Fibroblast of peridontal ligament (primary cell): ENCODE data around the gene SRRT.
"Not testable (repeated sequence)": the region's sequence is repeated elsewhere in the genome, so short reads cannot be mapped to it uniquely, and the experiment has no call there.

Experiments
- DNase-seq: peaks from one replicate; pipeline ENCODE4 v3.0.0-alpha.2; 2010; ENCODE audit errors: extremely low read depth

SRRT gene

DNA sequence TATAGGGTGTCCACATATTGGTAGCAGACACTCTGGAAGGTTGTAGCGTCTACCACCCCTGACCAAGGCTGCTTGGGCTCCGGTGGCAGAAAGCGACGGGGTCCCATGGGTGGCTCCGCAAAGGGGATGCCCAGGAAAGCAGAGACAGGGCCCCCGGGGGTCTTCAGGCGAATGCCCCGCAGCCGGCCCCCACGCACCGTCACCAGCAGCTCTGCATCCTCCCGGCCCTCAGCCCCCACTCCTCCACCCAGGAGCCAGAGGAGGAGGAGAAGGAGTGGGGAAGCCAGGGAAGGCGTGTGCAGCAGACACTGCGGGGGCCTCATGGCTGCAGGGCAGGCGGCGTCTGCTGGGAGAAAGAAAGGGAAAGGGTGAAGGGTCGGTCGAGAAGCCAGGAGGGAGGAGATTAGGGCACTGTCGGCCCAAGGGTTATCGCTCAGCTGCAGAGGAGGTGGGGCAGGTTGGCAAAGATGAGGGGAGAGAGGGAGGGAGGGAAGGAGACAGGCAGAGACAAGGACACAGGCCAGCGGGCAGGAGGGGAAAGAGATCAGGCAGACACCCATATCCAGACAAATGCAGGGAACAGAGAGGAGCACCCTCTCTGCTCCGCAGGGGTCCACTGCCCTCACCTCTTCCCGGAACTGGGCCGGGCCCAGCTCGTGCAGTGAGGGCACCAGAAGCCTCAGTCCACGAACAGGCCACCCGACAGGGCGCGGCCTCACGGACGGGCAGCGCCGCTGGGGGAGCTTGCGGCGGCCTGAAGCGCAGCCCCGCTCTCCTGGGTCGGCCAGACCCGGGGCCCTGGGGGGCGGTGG is 19.2 kb downstream of the SRRT start:
- DNase-seq: no peak

DNA sequence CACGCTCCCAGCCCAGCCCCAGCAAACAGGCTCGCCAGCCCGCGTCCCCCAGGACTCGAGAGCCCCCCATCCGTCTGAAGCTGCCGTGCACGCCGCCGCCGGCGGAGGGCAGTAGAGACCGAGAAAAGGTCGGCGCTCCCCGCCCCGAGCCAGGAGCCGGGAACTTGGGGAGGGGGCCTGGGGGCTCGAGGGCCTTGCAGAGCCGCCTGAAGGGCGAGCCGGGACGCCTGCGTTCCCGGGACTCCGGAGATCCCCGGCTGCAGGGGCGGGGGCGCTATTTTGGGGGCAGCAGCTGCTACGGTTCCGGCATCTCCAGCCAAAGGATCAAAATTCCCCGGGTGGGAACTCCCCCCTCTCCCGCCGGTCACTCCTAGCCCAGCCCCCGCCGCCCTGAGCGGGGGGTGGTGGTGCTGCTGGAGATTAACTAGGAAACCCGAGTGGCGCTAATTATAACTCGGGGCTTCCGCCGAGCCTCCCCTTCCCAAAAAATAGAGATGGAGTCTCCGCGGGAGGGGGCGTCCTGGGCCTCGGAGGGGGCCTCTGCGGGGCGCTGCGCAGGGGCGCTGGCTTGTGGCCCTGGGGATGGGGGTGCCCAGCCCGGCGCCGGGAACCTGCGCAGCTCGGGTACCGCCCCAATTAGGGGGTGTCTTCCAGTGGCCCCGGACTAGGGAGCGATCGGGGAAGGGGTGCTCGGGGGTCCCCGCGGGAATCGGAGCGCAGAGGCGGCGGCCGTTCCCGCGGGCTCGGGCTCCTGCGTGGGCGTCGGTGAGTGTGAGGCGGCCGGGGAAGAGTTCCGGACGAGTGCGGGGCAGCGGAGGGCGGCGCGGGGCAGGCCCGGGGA is 20.2 kb downstream of the SRRT start:
- DNase-seq: no peak

DNA sequence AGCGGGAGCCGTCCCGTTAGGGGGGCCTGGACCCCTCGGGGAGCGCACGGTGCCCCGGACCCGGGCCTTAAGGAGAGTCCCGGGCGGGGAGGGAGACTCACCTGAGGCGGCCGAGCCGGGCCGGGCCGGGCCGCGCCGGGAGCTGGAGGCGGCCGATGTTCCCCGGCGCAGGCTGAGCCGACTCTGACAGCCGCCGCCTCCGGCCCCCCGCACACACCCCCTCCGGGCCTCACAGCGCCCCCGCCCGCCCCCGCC is 20.7 kb downstream of the SRRT start, which contains the start of gene ACHE:
Gene ACHE (minus strand): TSS at position 188 of the 255 bp plus-strand sequence. CDS start 1,656 bp downstream, outside the sequence.
- no peak for DNase-seq

DNA sequence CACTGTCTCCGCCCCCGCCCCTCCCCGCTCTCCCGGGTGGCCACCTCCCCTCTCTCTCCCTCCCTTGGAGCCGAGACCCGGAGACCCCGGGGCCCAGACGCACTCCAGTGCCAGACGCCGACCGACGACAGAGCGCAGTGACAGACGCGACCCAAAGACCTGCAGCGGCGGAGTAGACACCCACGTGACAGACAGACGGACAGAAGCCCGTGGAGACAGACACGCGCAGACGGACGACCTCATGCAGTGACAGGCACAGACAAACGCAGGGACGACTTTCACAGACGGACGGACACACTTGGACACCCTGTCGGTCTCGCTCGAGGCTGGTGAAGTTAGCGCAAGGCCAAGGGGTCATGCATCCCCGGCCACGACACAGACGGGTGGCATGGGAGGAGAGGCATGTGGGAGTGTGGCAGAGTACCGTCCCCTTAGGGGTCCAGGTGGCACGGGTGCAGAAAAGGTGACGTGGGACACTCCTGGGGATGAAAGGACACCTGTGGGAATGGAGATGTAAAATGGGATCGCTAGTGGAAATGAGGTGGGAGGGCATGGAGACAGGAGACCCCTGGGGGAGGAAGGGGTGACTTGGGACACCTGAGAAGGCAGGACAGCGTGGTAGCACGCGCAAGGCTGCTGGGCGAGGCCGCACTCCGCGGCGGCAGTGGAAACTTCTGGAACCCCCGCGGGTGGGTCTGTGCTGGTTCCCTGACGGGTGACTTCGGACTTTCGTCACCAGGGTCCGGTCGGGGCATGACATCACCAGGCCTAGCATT is 21.2 kb downstream of the SRRT start:
- DNase-seq: no peak

DNA sequence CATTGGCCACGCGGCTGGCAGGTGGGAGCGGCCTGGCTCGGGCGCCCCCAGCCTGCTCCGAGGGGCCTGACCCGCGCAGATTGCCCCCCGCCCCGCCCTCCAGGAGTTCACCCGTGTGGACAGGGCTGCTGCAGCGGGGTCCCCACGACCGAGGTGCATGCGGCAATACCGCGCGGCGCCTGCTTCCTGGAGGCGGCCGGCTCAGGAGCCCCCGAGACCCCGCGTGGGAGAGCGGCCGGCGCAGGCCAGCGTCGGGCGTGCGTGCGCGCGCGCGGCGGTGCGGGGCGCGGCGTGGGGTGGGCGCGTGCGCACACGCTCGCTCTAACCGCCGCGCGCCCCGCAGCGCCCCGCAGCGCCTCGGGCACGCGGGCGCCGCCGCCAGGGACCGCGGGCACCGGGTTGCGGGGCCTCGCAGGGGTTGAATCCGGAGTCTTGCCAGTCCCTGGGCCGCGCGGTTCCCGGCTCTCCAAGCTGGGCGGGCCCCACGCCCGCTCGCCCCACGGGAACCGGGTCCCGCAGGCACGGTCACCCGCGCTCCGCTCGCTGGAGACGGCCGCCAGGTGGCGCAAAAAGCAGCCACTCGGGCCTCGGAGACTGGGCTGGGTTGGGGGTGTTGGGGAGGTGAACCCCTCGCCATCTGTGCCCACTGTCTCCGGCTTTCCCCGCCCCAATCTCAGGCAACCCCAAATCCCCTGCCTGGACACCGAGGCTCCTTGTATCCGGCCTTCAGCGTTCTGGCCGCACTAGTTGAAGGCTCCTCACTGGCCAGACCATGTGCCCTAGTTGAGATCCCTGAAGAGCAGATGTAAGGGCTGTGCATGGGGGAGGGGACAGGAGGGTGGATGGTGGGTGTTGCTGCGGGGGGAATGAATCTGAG is 22.1 kb downstream of the SRRT start:
- DNase-seq: no peak

DNA sequence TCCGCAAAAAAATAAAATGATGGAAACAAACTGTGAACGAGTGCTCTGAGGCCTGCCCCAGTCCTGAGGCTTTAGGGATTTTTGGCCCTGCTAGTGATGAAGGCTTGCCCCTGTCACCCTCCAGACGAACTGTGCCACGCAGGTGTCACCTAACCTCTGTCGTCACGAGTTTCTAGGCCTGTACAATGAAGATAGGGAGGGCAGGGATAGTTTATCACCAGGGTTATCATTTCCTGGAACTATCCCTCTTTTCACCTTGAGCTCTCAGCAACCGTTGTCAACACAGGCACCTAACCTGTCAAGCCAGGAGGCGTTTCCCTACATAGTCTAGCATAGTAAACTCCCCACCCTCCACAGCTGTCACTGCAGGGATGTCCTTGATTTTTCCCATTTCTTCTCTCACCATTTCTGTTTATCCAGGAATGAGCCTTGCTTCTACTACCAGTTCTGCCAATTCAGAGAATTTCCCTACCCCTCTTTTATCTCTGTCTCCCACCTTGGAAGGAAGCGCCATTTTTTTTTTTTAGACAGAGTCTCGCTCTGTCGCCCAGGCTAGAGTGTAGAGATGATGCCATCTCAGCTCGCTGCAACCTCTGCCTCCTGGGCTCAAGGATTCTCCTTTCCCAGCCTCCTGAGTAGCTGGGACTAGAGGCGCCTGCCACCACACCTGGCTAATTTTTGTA is 23.0 kb downstream of the SRRT start:
- DNase-seq: no peak

DNA sequence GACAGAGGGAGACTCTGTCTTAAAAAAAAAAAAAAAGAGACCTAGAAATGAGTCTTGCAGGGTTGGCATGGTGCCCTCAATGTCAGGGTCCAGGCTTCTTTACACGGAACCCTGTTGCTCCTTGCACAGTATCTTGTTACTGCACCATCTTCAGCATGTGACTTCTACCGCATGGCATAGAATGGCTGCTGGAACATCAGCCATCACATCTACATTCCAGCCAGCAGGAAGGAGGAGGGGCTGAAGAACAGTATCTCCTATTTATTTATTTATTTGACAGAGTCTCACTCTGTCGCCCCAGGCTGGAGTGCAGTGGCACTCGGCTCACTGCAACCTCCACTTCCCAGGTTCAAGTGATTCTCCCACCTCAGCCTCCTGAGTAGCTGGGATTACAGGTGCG is 24.5 kb downstream of the SRRT start:
- no peak for DNase-seq

DNA sequence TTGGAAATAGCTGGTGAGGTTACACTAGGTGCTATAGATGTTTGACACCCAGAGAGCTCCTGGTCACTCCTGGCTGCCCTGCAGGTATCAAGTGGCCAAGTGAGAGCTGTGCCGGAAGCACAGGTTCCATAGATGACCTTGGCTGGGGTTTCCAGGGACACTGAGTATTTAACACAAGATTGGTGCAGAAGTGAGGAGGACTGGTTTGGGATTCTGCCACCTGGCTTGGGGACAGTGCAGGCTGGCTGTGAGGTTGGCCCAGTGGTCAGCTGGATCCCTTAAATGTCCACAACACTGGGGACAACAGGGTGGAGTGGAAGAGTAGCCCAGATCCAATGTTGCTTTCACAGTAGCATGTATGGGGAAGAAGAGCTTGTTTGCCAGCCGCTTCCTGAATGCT is 26.1 kb downstream of the SRRT start:
- DNase-seq: no peak

DNA sequence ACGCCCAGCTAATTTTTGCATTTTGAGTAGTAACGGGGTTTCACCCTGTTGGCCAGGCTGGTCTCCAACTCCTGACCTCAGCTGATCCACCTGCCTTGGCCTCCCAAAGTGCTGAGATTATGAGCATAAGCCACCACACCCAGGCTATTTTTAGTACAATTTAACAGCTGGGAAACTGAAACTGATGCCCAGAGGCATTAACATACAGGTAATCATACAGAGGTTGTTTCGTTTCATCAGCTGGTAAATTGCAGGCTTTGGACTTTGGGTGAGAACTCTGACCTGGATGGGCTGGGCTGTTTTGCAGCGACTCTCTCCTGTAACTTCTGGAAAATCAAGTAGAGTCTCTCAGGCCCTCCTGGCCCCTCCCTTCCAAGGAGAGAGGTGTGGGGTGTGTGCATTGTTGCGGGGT is 27.0 kb downstream of the SRRT start:
- DNase-seq: no peak

DNA sequence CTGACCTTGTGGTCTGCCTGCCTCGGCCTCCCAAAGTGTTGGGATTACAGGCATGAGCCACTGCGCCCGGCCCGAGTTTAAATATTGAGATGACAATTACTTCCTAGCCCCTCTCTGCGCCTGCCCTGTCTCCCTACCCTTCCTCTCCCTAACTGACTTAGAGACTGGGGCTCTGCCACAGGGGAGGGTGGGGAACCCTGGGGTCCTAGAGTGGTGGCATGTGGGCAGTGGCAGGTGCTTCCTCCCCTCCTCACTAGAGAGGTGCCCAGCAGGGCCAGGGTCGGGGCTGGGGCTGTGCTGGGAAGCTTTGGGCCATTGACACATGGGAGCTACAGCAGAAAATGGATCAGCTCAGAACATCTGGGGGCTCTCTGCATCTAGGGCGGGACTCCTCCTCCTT is 27.7 kb downstream of the SRRT start:
- DNase-seq: no peak

DNA sequence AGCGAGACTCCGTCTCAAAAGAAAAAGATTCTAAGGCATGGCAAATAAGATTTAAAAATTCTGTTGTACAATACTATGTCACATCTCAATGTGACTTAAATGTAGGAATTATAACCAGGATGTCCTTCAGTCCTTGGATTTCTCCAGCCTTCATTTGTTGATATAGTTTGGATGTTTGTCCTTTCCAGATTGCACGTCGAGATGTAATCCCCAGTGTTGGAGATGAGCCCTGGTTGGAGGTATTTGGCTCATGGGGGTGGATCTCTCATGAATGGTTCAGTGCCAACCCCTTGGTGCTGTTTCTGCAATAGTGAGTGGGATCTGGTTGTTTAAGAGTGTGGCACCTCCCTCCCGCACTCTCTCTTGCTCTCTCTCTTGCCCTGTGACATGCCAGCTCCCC is 33.6 kb downstream of the SRRT start:
- DNase-seq: no peak

DNA sequence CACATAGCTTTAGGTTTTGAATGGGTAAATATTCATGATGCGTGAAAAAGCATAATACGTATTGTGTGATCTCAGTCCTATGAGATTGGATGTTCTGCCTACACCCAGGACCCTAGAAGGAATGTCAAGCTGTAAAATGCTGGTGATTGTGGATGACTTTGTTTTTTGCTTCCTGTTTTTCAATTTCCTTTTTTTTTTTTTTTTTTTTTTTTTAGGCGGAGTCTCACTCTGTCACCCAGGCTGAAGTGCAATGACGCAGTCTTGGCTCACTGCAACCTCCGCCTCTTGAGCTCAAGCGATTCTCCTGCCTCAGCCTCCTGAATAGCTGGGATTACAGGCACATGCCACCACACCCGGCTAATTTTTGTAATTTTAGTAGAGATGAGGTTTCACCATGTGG is 35.5 kb downstream of the SRRT start:
- not testable (repeated sequence) for DNase-seq

DNA sequence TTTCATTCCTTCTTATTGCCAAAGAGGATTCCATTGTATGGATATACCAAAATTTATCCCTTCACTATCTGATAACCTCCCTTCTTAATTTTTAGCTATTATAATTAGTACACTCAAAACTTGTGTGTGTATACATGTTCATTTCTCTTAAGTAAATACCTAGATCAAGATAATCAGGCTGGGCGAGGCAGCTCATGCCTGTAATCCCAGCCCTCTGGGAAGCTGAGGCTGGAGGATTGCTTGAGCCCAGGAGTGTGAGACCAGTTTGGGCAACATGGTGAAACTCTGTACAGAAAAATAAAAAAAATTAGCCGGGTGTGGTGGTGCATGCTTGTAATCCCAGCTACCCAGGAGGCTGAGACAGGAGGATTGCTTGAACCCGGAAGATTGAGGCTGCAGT is 36.6 kb downstream of the SRRT start:
- no peak for DNase-seq

DNA sequence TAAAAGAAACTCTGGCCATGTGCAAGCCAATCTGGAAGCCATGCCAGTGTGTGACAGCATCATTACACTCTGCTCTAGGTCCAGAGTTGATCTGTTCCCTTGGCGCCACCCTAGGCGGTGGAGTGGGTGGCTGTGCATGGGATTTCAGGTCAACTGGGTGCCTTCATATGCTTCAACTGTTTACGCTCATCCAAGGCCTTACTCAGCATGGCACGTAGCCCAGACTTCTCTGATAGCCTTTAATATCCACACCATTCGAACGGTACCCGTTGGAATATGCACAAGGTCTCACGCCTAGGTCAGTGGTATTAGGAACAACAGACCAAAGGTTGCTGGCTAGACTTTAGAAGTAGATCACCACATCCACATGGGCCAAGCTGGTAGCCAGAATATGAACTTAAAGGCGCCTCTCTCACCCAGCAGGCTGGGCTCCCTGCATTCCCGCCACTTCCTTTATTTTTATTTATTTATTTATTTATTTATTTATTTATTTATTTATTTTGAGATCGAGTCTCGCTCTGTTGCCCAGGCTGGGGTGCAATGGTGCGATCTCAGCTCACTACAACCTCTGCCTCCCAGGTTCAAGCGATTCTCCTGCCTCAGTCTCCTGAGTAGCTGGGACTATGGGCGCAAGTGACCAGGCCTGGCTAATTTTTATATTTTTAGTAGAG is 39.4 kb downstream of the SRRT start:
- DNase-seq: no peak

DNA sequence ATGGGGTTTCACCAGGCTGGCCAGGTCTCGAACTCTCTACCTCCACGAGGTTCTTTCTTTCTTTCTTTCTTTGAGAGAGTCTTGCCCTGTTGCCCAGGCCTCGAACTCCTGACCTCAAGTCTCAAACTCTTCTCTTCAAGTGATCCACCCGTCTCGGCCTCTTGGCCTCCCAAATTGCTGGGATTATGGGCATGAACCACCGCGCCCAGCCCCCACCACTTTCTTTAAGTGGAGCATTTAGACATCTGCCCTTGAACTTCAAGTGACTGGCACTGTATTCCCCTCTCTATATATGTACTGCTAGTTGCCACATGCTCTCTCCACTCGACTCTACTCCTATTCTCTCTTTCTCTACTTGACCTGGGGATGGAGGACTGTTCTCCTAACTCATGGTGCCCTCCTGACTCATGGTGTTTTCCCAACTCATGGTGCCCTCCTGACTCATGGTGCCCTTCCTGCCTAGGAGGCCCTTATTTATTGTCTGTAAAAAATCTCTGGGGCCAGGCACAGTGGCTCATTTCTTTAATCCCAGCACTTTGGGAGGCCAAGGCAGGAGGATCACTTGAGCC is 40.1 kb downstream of the SRRT start:
- no peak for DNase-seq

DNA sequence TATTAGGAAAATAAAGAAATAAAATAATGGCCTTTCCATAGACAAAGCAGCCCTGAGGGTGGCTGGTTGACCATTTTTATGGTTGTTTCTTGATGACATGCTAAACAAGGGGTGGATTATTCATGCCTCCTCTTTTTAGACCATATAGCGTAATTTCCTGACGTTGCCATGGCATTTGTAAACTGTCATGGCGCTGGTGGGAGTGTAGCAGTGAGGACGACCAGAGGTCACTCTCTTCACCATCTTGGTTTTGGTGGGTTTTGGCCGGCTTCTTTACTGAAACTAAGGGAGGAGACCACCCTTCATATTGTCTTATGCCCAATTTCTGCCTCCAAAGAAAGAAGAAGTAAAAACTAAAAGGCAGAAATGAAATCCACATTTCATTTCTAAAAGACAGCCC is 44.4 kb downstream of the SRRT start:
- not testable (repeated sequence) for DNase-seq

DNA sequence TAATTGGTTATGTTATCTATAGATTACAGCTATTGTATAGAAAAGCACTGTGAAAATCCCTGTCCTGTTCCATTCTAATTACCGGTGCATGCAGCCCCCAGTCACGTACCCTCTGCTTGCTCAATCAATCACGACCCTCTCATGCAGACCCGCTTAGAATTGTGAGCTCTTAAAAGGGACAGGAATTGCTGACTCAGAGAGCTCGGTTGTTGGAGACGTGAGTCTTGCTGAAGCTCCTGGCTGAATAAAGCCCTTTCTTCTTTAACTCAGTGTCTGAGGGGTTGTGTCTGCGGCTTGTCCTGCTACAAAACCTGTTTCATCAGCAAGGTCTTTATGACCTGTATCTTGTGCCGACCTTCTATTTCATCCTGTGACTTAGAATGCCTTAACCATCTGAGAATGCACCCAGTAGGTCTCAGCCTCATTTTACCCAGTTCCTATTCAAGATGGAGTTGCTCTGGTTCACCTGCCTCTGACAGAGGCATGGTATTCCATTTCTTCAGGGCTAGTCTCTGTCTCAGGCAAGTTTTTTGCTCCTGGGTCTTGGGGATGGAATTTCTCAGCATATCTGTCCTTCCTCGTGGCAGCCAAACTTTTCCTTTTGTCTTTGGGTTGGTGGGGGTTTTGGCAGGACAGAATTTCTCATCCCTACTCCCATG is 45.0 kb downstream of the SRRT start:
- DNase-seq: not testable (repeated sequence)

DNA sequence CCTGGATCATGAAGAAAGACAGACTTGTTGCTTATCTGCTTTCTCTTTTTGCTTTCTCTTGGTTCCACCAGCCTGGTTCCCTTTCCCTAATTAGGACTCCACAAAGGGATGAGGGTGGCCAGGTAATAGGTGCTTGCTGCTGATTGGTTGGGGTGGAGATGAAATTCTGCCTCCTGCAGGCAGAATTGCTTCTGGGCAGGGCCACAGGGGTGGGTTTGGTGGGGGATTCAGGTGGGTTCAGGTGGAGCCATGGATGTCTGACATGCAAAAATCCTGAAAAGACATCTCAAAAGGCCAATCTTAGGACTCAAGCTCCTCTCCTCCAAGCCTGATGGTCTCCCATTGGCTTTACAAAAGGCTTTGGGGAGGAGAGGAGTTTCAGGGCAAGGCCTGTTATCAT is 46.1 kb downstream of the SRRT start:
- DNase-seq: no peak

DNA sequence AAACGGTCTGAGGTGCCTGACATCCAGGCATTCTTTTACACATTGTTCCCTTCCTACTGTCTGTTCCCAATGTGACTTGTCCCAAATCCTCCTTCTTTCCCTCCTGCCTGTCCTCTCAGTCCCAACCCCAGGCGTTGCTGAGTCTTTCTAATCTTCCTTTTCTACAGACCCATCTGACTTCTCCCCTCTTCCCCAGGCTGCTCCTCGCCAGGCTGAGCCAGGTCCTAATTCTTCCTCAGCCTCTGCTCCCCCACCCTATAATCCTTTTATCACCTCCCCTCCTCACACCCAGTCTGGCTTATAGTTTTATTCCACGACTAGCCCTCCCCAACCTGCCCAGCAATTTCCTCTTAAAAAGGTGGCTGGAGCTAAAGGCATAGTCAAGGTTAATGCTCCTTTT is 48.7 kb downstream of the SRRT start:
- not testable (repeated sequence) for DNase-seq

DNA sequence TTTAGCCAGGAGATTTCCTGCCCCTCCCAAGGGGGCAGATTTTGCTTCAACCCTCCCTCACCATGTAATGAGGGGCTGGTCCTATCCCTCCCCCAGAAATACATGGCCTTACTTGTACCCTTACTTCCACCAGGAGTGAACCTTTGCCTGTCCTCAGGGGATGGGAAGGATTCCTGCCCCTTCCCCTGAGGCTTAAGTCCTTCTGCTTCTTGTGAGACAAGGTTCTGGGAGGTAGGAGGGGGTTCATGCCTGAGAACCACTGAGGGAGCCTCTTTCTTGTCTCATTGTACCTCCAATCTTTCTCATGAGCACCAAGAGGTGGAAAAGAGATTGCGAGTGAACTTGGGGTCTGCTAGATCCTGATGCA is 54.9 kb downstream of the SRRT start:
- DNase-seq: no peak
